Activated CD4-positive, alpha-beta T cell treated with anti-CD3 and anti-CD28 coated beads, Interleukin-2, amount 50 U/mL, for 1 hour (primary cell): Measurements from ENCODE around the gene FAM168A.

Experiments
- DNase-seq: peaks from one replicate; pipeline ENCODE4 v3.0.0-alpha.2; 2020

FAM168A gene

GRCh38 chr11:73397468-73398131, 200.3 kb downstream of the FAM168A start:
- DNase-seq, result no peak

DNA sequence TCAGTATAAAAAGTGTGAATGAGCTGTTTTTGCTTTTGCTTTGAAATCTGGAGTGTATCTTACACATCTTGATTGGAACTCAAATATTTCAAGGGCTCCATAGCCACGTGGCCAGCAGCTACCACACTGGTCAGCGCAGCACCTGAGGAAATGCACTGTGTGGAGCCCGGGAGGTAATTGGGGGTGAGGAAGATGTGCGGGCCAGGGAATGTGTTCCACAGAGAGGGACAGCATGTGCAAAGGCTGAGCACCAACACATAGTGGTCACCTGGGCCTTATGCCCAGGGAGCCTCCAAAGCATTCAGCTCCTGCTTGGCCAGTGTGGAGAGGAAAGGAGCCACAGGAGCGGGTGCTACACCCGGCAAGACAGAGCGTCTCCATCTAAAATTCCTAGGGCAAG, 200.9 kb downstream of the FAM168A start:
- no peak for DNase-seq

DNA sequence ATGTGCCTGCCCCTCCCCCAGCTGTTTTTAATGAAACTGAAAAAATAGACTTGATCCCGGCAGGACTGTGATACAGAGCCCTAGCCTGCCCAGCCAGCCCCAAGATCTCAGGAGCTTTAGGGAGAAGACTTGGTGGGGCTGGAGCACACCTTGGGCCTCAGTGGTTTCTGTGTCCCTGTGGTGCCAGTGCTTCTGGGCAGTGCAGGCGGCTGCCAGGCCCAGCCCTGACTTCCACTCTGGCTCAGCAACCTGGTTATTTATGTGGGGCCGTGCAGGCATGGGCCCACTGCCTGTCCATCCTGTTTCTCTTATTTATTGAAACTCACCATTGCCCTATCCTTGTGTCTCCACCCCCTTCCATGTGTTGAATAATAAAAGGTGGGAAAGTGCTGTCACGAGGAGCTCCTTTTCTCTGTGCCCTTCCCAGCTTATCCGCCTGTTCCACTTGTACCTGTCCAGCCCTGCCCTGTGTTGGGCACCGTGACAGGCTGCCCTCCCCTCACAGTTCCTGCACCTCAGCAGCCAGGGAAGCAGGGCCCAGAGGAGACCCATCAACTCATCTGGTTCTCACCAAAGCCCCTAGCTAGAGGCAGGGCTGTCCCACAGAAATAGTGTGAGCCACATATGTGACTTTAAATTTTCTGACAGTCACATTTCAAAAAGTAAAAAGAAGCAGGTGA, 201.5 kb downstream of the FAM168A start:
- DNase-seq, result no peak

GRCh38 chr11:73395297-73396208, 202.4 kb downstream of the FAM168A start:
- no peak for DNase-seq

DNA sequence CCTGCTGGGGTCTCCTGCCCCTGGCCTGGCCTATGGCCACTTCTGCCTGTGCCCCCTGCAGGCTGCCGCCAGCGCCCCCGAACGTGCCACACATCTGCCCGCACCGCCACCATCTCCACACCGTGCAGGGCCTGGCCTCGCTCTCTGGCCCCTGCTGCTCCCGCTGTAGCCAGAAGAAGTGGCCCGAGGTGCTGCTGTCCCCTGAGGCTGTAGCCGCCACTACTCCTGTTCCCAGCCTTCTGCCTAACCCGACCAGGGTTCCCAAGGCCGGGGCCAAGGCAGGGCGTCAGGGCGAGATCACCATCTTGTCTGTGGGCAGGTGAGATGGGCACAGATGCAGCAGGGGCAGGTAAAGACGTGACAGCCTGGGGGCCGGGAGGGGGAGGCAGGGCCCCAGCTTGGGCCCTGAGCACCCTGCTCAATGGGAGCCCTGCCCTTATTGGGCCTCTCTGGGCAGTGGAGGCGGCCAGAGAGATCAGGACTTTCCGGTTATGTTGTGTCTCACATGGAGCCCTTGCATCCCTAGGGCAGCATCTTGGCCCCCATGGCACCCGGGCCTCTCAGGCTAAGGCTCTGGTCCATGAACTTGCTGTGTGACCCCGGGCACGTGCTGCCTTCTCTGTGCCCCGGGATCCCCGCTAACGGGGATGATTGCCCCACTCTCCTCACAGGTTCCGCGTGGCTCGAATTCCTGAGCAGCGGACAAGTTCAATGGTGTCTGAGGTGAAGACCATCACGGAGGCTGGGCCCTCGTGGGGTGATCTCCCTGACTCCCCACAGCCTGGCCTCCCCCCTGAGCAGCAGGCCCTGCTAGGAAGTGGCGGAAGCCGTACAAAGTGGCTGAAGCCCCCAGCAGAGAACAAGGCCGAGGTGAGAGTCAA, 203.3 kb downstream of the FAM168A start:
- DNase-seq, result no peak

DNA sequence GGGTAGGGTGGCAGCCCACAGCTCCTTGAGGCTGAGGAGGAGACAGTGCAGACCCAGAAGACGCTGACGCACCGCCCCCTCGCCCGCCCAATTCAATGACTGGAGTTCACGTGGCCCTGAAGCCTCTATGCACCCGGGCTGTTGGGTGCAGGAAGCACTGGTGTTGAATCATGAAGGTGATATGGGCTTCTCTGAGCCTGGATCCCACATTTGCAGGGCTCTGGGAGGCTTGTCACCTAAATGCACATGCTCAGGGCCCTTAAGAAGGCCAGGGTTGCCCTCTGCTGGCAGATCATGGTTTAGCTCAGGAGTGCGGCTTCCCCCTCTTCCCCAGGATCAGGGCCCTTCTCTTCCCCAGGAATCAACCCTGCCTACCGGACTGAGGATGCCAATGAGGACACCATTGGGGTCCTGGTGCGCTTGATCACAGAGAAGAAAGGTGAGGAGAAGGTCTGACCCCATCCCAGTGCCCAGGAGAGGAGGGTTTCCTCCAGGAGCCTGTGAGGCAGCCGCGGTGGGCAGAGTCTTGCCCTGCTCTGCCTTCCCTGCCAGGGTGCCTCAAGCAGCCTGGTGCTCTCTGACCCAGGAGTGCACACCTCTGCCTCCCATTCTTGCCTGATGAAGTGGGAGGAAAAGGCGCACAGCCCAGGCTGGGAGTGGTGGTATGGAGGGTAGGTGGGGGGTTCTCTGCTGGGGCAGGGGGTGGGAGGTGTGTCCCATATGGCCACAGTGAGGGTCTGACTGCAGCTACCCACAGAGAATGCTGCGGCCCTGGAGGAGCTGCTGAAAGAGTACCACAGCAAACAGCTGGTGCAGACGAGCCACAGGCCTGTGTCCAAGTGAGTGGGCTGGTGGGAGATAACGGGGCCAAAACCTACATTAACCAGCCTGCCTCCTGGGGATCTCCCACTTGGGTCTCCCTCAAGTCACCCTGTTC, 204.2 kb downstream of the FAM168A start:
- peak; percentile 66 for DNase-seq

DNA sequence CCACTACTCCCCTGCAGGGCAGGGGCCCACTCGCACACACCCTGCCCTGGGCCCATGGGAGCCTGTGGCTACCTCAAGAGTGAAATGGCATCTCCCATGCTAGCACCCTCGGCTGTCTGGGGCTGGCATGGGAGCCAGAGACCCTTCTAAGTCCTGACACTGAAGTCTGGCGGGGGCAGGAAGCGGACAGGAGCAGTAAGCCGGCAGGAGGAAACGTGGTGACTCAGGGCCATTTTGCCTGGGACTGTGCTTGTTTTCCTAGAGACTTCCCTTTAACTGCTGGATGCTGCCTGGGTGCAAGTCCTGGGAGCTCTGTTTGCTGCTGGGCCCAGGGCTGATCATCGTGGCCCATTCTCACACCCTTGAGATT, 204.9 kb downstream of the FAM168A start:
- DNase-seq, result no peak

DNA sequence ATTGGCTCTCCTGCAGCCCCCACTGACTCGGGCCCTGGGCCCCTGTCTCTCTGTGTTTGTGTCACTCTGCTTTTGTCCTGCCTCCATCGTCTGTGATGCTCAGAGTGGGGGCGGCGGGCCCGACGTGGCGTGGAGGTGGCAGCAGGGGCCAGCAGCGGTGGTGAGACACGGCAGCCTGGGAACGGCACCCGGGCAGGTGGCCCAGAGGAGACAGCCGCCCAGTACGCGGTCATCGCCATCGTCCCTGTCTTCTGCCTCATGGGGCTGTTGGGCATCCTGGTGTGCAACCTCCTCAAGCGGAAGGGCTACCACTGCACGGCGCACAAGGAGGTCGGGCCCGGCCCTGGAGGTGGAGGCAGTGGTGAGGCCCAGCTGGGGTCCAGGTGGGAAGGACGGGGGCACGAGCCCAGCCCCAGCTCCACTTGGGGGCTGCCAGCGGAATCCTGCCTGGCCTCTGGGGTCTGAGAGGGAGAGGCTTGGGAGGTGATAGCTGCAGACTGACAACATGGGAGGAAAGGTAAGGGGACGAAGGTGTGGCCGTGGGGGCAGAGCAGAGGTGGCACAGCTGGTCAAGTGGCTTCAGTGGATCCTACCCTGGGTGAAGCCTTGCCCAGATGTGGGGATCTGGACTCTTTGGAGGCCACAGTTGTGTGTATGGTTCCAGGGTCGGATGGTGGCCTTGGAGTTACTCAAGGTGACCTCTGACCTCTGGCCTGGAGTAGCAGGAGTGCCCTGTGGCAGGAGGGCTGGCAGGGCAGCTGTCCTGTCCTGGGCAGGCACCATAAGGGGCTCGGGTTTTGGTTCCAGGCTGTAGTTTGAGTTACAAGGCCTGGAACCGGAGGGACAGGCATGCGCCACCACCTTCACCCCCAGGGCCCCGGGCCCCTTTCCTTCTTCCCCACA, 205.6 kb downstream of the FAM168A start:
- no peak for DNase-seq

DNA sequence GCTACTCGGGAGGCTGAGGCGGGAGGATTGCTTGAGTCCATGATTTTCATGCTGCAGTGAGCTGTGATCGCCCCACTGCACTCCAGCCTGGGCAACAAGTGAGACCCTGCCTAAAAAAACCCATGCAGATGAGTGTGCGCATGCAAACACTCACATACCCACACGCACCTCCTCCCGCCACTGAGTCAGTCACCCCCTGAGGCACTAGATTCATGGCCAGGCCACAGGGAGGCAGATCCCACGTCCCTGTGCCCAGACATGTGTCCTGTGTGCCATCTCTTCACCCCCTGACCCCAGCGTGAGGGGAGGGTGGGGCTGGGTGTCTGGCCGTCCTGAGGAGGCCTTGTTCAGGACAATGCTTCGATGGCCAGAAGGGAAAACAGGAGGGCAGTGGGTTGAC, 206.2 kb downstream of the FAM168A start:
- no peak for DNase-seq

DNA sequence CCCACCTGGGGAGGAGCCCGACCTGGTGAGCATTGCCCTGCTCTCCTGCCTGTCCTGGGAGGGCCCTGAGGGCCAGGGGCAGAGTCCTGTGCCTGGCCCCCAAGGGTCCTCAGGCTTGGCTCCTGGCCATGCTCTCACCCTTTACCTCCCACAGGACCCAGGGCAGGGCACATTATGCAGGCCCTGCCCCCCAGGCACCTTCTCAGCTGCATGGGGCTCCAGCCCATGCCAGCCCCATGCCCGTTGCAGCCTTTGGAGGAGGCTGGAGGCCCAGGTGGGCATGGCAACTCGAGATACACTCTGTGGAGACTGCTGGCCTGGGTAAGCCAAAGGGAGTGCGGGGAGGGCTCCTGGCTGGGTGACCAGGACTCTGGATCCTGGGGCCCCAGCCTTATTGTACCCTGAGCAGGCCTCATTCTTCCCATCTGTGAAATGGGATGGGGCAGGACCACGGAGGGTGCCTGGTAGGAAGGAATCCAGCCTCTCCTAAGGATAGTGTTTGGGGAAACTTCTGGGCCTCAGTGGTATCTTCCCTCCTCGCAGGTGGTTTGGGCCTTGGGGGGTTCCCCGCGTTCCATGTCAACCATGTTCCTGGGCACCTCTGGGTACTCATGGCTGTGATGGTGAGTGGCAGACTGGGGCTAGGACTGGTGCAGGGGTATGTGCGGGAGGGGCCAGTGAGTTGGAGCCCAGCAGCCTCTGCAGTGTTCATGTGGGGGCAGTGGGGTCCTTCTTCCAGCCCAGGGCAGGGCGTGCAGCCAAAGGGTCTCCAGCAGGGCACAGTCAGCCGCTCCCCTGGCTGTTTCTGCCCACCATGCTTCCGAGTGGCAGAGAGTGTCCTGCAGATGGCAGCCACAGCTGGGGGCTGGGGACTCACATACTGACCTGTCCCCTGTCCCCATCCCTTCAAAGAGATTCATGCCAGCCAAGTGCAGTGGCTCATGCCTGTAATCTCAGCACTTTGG, 207.0 kb downstream of the FAM168A start:
- DNase-seq, result no peak

- DNase-seq, result no peak
Observed at GRCh38 chr11:73389916-73390315, 208.0 kb downstream of the FAM168A start.

GRCh38 chr11:73389134-73389525, 208.8 kb downstream of the FAM168A start:
- no peak for DNase-seq

DNA sequence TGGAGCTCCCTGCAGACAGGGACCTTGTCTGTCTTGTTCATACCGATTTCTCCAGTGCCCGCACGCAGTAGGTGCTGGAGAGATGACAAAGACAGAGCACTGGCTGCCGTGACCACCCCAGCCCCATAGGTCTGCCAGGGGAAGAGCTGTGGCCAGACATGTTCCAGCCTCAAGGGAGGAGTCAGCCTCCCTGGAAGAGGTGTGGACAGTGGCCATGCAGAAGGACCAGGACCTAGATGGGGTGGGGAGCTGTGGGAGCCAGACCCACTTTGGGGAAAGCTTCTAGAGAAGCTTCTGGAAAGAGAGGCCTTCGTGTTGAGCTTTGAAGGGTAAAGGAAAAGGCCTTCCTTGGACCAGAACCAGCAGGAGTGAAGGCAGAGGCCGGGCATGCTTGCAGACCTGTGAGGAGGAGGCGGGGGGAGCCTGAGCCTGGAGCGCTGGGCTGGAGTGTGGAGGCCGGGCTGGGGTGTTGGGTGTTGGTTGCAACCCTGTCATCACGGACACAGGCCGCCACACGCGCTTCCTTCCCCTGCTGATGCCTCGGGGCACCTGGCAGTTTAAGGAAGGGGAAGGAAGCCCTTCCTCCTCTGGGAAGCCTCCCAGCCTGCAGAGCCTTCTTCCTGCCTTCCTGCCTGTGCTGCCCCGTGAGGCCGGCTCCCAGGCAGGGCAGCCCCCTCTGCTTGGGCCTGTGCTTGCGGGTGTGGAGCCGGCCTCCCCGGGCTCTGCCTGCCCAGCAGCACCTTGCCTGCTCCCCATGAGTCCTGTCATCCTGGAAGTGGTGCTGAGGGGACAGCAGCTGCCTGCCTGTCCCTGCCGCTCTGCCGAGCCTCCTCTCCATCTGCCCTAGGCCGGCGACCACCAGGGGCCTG, 209.4 kb downstream of the FAM168A start:
- no peak for DNase-seq

DNA sequence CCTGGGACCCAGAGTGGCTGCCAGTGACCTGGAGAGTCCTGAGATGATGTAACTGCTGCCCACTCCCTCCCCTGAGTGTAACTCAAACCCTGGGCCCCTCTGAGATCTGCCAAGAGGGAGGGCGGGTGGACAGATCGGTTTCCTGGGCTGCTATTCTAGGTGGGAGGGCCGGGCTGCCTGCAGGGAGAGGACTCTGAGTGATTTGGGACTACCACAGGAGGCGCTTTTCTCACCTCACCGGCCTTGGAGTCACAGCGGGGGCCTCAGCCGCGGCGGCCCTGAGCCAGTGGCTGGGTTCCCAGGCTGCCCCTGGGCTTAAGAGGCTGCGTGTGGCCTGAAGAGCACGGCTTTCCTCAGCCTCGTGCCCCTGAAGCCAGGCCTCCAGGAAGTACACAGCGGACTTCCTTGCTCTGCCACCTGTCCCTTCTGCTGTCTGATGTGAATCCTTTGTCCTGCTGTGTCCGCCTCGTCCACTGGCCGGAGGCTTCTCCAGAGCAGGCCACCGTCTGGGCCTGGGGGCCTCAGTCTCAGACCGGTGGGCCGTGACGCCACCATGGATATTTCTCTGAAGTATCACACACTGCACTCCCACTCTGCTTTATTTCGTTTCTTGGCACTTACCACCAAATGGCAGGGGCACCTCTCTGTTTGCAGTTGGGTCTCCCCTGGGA, 210.2 kb downstream of the FAM168A start:
- no peak for DNase-seq

DNA sequence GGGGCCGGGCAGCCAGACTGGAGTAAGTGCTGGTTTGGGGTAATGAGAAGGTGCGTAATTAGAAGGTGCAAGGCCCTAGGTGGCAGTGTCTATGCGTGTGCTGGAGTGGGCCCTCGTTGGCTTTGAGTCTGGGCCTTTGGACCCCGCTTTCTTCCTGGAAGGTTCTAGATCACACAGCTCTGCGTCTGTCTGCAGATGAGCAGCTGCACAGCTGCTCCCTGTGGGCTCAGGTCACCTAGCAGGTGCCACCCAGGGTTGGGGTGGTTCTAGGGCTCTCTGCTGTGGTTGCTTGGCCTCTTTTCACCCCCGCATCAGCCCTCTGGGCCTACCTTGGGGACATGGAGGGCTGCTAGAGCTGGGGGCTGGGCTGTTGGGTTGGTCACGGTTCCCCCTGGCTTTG, 211.4 kb downstream of the FAM168A start:
- DNase-seq, result no peak

- no peak for DNase-seq
Observed at GRCh38 chr11:73386016-73386415, 211.9 kb downstream of the FAM168A start.

DNA sequence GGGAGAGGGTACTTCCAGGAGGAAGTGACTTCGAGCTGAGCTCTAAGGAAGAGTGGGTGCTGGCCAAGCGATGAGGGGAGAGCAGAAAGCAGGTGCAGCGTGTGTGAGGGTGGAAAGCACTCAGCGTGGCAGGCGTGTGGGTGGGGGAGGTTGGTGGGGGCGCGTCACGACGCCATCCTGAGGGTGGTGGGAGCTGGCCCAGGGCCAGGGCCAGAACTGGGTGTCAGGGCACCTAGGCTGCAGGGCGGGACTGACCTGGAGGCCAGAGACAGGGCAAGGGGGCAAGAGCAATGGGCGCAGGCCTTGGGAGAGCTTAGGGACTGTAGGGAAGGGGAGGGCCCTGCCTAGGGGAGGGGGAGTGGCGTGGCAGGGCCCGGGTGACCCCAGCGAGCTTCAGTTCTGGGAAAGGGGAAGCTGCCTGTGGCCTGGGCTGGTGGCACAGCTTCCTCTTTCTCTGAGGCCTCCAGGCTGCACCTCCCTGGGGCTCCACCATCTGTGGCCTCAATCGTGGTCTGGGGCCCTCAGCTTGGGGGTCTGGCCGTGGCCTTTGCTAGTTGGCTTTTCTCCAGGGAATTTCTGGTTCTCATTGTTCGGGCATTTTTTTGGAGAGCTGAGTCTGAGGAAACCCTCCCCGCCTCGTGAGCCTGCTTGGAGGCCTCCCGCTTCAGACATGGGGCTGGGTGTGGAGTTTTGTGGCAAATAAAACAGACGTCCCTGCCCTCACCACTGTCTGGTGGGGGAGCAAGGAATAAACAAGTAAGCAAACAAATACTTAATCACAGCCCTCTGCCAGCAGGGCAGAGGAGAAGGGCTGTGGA, 212.8 kb downstream of the FAM168A start:
- no peak for DNase-seq
